Measurements from ENCODE around the gene ACAT2. TPM values are rescaled to one million over a fixed set of nuclear protein-coding genes. Genes with fewer than 3 reads are reported as not detected.
"Not testable (repeated sequence)": the region's sequence is repeated elsewhere in the genome, so short reads cannot be mapped to it uniquely, and the experiment has no call there.

The ACAT2 gene
- polyA plus RNA-seq, 1 donor = 22.8 TPM

DNA sequence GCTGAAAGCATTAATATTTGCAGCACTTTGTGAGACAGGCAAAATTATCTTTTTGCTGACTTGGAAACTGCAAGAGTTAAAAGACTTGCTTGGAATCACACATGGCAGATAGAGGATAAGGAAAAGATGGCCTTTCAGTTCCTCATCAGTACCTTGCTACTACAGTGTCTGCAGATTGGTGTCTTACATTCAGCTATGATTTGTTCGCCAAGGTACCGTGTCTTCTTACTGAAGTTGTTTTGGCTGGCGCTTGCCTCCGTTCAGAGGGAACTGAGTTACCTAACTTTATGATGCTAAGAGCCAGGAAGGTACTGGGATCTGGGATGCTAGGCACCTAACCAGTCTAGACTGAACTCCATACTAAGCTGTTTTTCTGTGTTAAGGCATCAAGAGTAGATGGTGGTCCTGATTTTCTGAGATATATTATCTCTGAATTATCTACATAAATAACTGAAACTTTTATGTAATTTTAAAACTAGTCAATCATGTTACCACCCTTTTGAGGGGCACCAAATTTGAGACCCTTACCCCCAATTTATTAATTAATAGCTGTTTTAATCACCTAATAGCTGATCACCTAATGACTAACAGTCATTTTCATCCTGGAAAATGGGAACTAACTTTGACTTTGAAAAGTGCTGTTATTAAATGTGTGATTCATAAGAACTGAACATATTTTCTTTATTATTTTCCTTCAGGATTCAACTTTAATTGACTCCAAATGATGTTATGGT is 32.1 kb upstream of the ACAT2 start:
- no peaks in the 10 kb centered on the region for H3K36me3 ChIP-seq (ENCODE audit: control insufficient read depth, insufficient read depth, low read length)
- no peaks in the 10 kb centered on the region for H3K4me1 ChIP-seq (ENCODE audit: control insufficient read depth, insufficient read depth, low read length)
- no peaks in the 10 kb centered on the region for H3K9me3 ChIP-seq (ENCODE audit: control insufficient read depth, low read depth, low read length)
- WGBS (ENCODE audit: insufficient coverage, low lambda C conversion rate) = no CpG with 5 or more reads among the region's 4 CpGs
- no peaks in the 10 kb centered on the region for H3K27me3 ChIP-seq (ENCODE audit: control insufficient read depth, insufficient read depth, low read length)
- peak in 1 of 2 donors; percentile 36 for DNase-seq
- no peak overlapping the region for H3K27ac ChIP-seq (ENCODE audit: low read length)
- H3K4me3 ChIP-seq (ENCODE audit: low read length) = no peak overlapping the region

- Histone ChIP-seq H3K27me3 (ENCODE audit: control insufficient read depth, insufficient read depth, low read length) (no peaks in the 10 kb centered on the region), H3K4me1 (ENCODE audit: control insufficient read depth, insufficient read depth, low read length) (no peaks in the 10 kb centered on the region), H3K36me3 (ENCODE audit: control insufficient read depth, insufficient read depth, low read length) (no peaks in the 10 kb centered on the region), H3K27ac (ENCODE audit: low read length) (no peak overlapping the region), H3K9me3 (ENCODE audit: control insufficient read depth, low read depth, low read length) (no peaks in the 10 kb centered on the region), H3K4me3 (ENCODE audit: low read length) (no peak overlapping the region)
- whole genome bisulfite sequencing (ENCODE audit: insufficient coverage, low lambda C conversion rate) = no CpG with 5 or more reads among the region's 6 CpGs
- no peak for DNase-seq
These were observed 31.5 kb upstream of the ACAT2 start for GRCh38 chr6:159730332-159730676.

DNA sequence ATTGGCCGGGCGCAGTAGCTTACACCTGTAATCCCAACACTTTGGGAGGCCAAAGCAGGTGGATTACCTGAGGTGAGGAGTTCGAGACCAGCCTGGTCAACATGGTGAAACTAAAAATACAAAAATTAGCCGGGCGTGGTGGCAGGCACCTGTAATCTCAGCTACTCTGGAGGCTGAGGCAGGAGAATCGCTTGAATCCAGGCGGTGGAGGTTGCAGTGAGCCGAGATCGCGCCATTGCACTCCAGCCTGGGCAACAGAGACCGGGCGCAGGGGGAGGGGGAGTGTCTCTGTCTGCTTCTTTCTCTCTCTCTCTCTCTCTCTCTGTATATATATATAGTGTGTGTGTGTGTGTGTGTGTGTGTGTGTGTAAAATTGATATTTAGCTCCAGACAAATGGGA is 29.3 kb upstream of the ACAT2 start:
- H3K27ac ChIP-seq (ENCODE audit: low read length); H3K9me3 ChIP-seq (ENCODE audit: control insufficient read depth, low read depth, low read length); DNase-seq; H3K4me3 ChIP-seq (ENCODE audit: low read length); H3K36me3 ChIP-seq (ENCODE audit: control insufficient read depth, insufficient read depth, low read length); H3K4me1 ChIP-seq (ENCODE audit: control insufficient read depth, insufficient read depth, low read length); H3K27me3 ChIP-seq (ENCODE audit: control insufficient read depth, insufficient read depth, low read length): not testable (repeated sequence)
- WGBS (ENCODE audit: insufficient coverage, low lambda C conversion rate) = 80% methylated on average over 1 of the region's 12 CpGs

DNA sequence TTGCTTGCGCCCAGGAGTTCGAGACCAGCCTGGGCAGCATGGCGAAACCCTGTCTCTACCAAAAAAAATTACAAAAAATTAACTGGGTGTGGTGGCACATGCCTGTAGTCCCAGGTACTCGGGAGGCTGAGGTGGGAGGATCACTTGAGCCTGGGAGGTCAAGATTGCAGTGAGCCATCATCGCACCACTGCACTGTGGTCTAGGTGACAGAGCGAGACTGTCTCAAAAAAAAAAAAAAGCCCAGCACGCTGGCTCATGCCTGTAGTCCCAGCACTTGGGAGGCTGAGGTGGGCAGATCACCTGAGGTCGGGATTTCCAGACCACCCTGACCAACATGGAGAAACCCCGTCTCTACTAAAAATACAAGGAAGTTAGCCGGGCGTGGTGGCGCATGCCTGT is 28.4 kb upstream of the ACAT2 start:
- H3K9me3 ChIP-seq (ENCODE audit: control insufficient read depth, low read depth, low read length); H3K4me1 ChIP-seq (ENCODE audit: control insufficient read depth, insufficient read depth, low read length); H3K4me3 ChIP-seq (ENCODE audit: low read length); H3K27ac ChIP-seq (ENCODE audit: low read length); H3K27me3 ChIP-seq (ENCODE audit: control insufficient read depth, insufficient read depth, low read length); H3K36me3 ChIP-seq (ENCODE audit: control insufficient read depth, insufficient read depth, low read length); DNase-seq: not testable (repeated sequence)
- no CpG with 5 or more reads among the region's 12 CpGs for WGBS (ENCODE audit: insufficient coverage, low lambda C conversion rate)

DNA sequence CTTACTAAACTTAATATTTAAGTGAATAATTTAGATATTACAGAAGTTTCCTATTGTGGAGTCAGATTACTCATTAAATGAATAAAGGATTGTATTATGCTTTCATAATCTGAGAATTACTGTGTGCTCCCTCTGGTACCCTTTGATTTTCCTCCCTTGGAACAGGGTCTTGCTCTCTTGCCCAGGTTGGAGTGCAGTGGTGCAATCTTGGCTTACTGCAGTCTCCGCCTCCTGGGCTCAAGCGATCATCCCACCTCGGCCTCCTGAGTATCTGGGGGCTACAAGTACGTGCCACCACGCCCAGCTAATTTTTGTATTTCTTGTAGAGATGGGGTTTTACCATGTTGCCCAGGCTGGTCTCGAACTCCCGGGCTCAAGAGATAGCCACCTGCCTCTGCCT is 24.9 kb upstream of the ACAT2 start:
- no peak overlapping the region for H3K4me3 ChIP-seq (ENCODE audit: low read length)
- H3K9me3 ChIP-seq (ENCODE audit: control insufficient read depth, low read depth, low read length) = no peaks in the 10 kb centered on the region
- no peaks in the 10 kb centered on the region for H3K4me1 ChIP-seq (ENCODE audit: control insufficient read depth, insufficient read depth, low read length)
- no peak for DNase-seq
- H3K27ac ChIP-seq (ENCODE audit: low read length) = no peak overlapping the region
- peaks cover 18% of the 10 kb centered on the region for H3K36me3 ChIP-seq (ENCODE audit: control insufficient read depth, insufficient read depth, low read length)
- WGBS (ENCODE audit: insufficient coverage, low lambda C conversion rate) = no CpG with 5 or more reads among the region's 7 CpGs
- no peaks in the 10 kb centered on the region for H3K27me3 ChIP-seq (ENCODE audit: control insufficient read depth, insufficient read depth, low read length)

DNA sequence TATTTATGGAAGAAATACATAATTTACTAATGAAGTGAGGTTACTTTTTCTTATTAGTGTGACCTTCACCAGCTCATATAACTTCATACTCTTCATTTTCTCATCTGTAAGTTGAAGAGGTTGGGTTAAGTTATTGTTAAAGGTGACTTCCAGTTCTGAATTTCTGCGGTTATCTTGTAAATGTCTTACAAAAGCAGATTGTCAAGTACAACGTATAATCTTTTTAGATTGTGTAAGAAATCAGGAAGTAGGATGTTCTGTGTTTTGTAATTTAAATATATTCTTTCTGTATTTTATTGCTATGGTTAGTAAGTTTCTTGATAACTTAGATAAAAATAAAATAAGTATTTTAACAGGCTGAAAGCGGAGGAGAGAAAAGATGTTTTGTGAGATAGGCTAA is 22.5 kb upstream of the ACAT2 start:
- Histone ChIP-seq H3K27me3 (ENCODE audit: control insufficient read depth, insufficient read depth, low read length) (no peaks in the 10 kb centered on the region), H3K27ac (ENCODE audit: low read length) (peak overlapping the region; percentile 8), H3K4me3 (ENCODE audit: low read length) (no peak overlapping the region), H3K9me3 (ENCODE audit: control insufficient read depth, low read depth, low read length) (no peaks in the 10 kb centered on the region), H3K4me1 (ENCODE audit: control insufficient read depth, insufficient read depth, low read length) (no peaks in the 10 kb centered on the region), H3K36me3 (ENCODE audit: control insufficient read depth, insufficient read depth, low read length) (peaks cover 36% of the 10 kb centered on the region)
- 50% methylated on average over 2 of the region's 3 CpGs for WGBS (ENCODE audit: insufficient coverage, low lambda C conversion rate)
- peak in 1 of 2 donors; percentile 24 for DNase-seq

DNA sequence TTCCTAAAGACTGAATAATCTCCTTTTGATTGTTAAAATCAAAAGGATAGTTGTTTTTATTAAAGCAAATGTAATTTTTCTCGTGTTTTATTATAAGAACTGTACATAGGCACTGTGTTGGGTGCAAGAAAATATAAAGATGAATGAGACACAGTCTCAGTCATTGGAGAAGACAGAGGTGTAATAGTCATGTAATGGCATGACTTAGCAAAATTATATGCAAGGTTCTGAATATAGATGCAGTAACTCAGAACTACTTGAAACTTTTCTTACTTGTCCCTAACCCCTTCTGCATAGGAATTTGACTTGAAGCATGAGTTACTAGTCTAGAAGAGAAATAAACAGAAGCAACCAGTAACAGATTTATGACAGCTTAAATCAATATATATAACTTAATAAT is 19.7 kb upstream of the ACAT2 start:
- DNase-seq = no peak
- H3K36me3 ChIP-seq (ENCODE audit: control insufficient read depth, insufficient read depth, low read length) = peaks cover 60% of the 10 kb centered on the region
- no peak overlapping the region for H3K27ac ChIP-seq (ENCODE audit: low read length)
- H3K9me3 ChIP-seq (ENCODE audit: control insufficient read depth, low read depth, low read length) = no peaks in the 10 kb centered on the region
- 88% methylated on average over 1 of the region's 1 CpG for WGBS (ENCODE audit: insufficient coverage, low lambda C conversion rate)
- H3K4me1 ChIP-seq (ENCODE audit: control insufficient read depth, insufficient read depth, low read length) = no peaks in the 10 kb centered on the region
- no peak overlapping the region for H3K4me3 ChIP-seq (ENCODE audit: low read length)
- H3K27me3 ChIP-seq (ENCODE audit: control insufficient read depth, insufficient read depth, low read length) = no peaks in the 10 kb centered on the region

DNA sequence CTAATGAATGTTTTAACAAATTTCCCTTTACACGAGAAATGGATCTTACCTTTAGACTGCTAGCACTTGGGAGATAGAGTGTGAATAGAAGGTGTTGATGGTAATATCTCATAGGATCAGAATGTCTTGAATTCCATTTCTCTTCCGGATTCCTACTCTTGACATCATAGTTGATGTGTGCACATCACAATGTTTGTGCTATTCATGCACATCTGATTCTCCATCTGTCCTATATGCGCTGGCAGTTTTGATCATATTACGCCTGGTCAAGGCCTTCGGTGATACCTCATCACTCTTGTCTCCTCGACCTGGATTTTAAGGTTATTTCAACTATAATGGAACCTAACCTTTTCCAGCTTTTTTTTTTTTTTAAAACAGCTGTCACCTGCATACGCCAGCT is 16.8 kb upstream of the ACAT2 start:
- no peak overlapping the region for H3K27ac ChIP-seq (ENCODE audit: low read length)
- no peak for DNase-seq
- WGBS (ENCODE audit: insufficient coverage, low lambda C conversion rate) = 87% methylated on average over 6 of the region's 7 CpGs

DNA sequence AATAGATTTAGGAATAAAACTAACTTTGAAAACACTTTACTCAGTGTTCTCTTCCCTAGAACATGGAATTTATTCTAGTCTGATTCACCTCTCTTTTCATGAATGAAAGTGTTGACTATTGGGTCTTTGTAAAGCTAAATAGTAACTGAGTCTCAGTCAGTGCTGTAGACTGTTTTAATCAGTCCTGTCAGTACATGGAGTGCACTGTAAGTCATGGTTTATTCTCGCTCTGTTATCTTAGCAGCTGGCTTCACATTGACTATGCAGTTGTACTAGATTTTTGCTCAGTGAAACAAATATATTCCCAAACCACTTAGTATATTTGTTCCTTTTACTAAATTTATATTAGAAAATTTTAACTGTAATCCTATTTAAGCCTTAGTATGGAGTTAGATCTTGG is 15.1 kb upstream of the ACAT2 start:
- H3K36me3 ChIP-seq (ENCODE audit: control insufficient read depth, insufficient read depth, low read length) = peaks cover 68% of the 10 kb centered on the region
- 100% methylated on average over 1 of the region's 1 CpG for WGBS (ENCODE audit: insufficient coverage, low lambda C conversion rate)
- H3K9me3 ChIP-seq (ENCODE audit: control insufficient read depth, low read depth, low read length) = no peaks in the 10 kb centered on the region
- no peak overlapping the region for H3K27ac ChIP-seq (ENCODE audit: low read length)
- H3K27me3 ChIP-seq (ENCODE audit: control insufficient read depth, insufficient read depth, low read length) = no peaks in the 10 kb centered on the region
- H3K4me1 ChIP-seq (ENCODE audit: control insufficient read depth, insufficient read depth, low read length) = no peaks in the 10 kb centered on the region
- no peak overlapping the region for H3K4me3 ChIP-seq (ENCODE audit: low read length)
- DNase-seq = no peak

More for the DNA sequence above, 16.8 kb upstream of the ACAT2 start:
- H3K4me1 ChIP-seq (ENCODE audit: control insufficient read depth, insufficient read depth, low read length) = no peaks in the 10 kb centered on the region
- H3K4me3 ChIP-seq (ENCODE audit: low read length) = no peak overlapping the region
- H3K36me3 ChIP-seq (ENCODE audit: control insufficient read depth, insufficient read depth, low read length) = peaks cover 73% of the 10 kb centered on the region
- H3K9me3 ChIP-seq (ENCODE audit: control insufficient read depth, low read depth, low read length) = no peaks in the 10 kb centered on the region
- H3K27me3 ChIP-seq (ENCODE audit: control insufficient read depth, insufficient read depth, low read length) = no peaks in the 10 kb centered on the region

GRCh38 chr6:159748127-159748526 is 13.7 kb upstream of the ACAT2 start:
- not testable (repeated sequence) for H3K9me3 ChIP-seq (ENCODE audit: control insufficient read depth, low read depth, low read length); H3K4me1 ChIP-seq (ENCODE audit: control insufficient read depth, insufficient read depth, low read length); DNase-seq; H3K4me3 ChIP-seq (ENCODE audit: low read length); H3K27me3 ChIP-seq (ENCODE audit: control insufficient read depth, insufficient read depth, low read length); H3K27ac ChIP-seq (ENCODE audit: low read length)
- WGBS (ENCODE audit: insufficient coverage, low lambda C conversion rate) = no CpG with 5 or more reads among the region's 7 CpGs
- H3K36me3 ChIP-seq (ENCODE audit: control insufficient read depth, insufficient read depth, low read length) = peaks cover 68% of the 10 kb centered on the region

GRCh38 chr6:159751448-159751847 is 10.4 kb upstream of the ACAT2 start:
- no peaks in the 10 kb centered on the region for H3K27me3 ChIP-seq (ENCODE audit: control insufficient read depth, insufficient read depth, low read length)
- H3K4me1 ChIP-seq (ENCODE audit: control insufficient read depth, insufficient read depth, low read length) = no peaks in the 10 kb centered on the region
- no peak for DNase-seq
- peaks cover 63% of the 10 kb centered on the region for H3K36me3 ChIP-seq (ENCODE audit: control insufficient read depth, insufficient read depth, low read length)
- no peak overlapping the region for H3K4me3 ChIP-seq (ENCODE audit: low read length)
- H3K9me3 ChIP-seq (ENCODE audit: control insufficient read depth, low read depth, low read length) = no peaks in the 10 kb centered on the region
- WGBS (ENCODE audit: insufficient coverage, low lambda C conversion rate) = no CpG with 5 or more reads among the region's 3 CpGs
- no peak overlapping the region for H3K27ac ChIP-seq (ENCODE audit: low read length)
